GM21529 (cell line): ENCODE measurements around the gene RUNX1.

Experiments
- ATAC-seq: cut with Tn5 transposase; IDR thresholded peaks from one replicate; pipeline ENCODE4 v1.9.1; 2021; ENCODE audit not compliant: unreplicated experiment

RUNX1 gene

DNA sequence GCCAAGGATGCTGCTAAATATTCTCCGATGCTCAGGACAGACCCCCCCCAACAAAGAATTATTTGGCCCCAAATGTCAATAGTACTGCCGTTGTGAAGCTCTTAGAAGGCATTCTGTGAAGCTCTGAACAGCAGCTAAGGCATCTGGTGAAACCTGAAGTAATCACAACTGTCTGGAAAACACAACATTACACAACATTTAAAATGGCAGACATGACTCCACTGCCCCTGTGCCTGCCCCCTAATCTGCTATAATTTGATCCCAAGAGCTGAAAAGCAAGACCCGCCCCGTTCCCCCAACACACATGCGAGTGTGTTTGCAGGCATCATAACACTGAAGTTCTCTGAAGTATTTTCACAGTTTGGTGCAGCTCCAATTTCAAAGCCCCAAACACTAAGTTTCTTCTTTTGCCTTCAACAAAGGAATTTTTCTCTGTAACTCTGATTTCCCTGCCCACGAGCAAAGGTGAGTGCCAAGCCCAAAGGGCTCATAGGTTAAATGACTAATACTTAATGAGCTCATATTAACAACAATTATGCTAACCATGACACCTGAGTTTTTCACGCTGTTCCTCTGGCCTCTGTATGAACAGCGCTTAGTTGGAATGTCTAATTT, 251.1 kb downstream of the RUNX1 start:
- ATAC-seq, result no peak

DNA sequence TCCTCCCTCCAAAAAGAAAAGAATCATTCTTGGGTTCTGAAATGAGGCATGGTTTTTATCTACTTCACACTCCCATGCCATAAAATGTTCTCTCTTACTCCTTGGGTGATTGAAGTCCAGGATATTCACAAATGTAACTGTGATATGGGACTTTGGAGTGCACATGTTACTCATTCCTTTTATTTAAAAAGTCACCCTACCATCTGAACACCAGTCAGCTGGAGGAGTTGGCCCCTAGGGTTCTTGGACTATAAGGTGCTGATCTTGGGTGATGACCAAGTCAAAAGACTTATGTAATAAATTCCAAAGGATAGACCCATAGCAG, 251.9 kb downstream of the RUNX1 start:
- ATAC-seq, result no peak

DNA sequence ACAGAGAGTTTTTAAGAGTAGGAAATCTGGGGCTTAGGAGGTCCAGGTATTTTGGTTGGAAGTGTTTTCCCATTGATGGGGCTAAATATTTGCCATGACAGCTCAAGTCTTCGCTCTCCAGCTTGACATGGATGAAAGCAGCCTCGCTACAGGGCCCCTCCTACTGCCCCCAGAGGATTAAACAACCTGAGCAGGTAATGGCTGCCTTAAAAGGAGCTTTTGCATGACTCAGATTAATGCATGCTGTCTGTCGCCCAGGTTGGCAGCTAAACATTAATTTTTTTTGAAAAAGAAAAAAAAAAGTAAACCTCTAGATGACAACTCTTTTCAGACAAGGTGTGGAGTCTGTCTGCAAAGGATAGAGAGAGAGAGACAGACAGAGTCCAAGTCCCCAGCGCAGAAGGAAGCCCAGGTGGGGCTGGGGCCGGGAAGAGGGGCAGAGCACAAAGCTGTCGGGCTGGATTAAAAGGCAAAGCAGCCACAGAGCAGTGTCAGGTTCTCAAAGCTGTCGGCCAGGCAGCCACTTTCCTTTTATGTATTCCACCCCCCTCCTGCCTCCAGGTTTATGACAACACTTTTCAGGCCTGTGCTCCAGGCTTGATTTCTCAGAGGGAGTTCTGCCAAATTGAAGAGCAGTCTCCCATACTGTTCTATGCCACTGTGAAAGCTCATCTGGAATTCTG, 252.4 kb downstream of the RUNX1 start:
- ATAC-seq, result no peak

DNA sequence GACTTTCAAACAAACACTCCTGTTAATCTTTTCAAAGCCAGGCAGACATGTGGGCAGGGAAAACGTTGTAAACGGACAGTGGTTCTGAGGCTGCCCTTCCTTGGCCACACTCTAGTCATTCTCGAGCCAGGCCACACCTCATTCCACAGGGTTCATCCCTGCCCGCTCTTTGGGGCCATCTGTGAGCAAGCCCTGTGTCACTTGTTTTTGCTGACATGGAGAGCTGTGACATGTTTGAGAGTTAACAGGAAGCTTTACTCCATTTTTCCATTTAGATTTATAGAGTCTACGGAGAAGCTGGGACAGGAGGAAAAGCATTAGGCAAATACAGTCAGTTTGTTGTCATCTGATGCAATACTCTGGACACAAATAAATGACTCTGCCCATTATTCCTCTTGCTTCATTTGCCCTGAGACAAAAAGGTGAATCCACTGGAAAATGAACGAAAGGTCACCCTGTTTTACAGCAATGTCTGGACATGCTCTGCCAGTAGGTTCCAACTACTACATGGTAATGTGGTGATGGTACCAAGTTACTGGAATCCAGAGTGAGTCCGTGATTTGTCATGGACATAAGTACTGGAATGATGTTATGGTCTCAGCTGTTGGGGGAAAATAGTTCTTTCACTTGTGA, 253.4 kb downstream of the RUNX1 start:
- no peak for ATAC-seq

DNA sequence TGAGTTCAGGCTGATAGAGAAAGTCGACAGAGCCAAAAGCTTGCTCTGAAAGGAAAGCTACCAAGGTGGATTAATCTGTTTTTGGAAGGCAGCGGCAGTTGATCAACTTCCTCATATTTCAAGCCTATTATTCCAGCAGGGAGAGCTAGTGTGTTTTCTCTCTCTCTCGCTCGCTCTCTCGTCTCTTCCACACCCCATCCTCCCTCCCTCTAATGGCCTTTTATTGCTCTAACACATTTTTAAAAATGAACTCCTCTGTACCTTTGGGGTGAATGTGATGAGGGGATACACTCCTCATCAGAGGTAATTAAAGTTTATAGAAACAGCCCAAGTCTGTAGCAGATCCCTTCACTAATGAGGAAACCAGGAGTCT, 253.9 kb downstream of the RUNX1 start:
- no peak for ATAC-seq

DNA sequence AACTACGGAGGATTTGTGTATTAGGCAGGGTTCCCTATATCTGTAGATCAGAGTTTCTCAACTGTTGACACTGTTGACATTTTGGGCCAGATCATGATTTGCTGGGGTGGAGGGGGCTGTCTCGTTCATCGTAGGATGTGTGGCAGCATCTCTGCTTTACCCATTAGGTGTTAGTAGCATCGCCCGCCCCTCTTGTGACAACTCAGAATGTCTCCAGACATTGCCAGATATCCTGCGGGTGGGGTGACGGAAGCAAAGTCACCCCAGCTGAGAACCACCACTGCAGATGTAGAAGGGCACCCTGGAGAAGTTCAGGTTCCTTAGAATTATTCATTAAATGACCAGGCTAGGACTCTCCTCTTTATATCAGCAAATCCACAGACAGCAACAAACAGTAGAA, 254.4 kb downstream of the RUNX1 start:
- no peak for ATAC-seq

DNA sequence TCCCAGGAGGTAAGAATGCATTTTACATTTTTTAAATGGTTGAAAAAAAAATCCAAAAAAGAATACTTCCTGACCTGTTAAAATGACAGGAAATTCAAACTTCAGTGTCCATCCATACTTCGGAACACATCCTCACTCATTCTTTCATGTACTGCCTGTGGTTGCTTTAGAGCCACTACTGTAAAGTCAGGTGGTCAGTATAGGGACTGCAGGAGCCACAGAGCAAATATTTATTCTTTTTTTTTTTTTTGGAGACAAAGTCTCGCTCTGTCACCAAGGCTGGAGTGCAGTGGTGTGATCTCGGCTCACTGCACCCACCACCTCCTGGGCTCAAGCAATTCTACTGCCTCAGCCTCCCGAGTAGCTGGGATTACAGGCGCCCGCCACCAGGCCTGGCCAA, 255.6 kb downstream of the RUNX1 start:
- ATAC-seq, result no peak

DNA sequence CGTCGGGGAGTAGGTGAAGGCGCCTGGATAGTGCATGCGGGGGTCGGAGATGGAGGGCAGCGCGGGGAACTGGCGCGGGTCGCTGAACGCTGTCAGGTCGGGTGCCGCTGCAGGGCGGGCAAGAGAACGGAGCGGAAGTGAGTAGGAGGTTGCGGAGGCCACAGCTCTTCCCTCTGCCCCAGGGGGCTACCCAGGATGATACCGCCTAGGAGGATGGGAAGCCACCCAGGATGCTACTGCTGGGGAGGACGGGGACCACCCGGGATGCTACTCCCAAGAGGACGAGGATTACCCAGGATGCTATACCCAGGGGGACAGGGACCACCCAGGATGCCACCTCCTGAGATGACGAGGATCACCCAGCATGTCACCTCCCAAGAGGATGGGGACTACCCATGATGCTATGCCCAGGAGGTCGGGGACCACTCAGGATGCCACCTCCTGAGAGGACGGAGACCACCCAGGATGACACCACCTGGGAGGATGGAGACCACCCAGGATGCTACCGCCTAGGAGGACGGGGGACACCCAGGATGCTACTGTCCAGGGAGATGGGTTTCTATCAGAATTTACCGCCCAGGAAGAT, 256.5 kb downstream of the RUNX1 start:
- no peak for ATAC-seq

DNA sequence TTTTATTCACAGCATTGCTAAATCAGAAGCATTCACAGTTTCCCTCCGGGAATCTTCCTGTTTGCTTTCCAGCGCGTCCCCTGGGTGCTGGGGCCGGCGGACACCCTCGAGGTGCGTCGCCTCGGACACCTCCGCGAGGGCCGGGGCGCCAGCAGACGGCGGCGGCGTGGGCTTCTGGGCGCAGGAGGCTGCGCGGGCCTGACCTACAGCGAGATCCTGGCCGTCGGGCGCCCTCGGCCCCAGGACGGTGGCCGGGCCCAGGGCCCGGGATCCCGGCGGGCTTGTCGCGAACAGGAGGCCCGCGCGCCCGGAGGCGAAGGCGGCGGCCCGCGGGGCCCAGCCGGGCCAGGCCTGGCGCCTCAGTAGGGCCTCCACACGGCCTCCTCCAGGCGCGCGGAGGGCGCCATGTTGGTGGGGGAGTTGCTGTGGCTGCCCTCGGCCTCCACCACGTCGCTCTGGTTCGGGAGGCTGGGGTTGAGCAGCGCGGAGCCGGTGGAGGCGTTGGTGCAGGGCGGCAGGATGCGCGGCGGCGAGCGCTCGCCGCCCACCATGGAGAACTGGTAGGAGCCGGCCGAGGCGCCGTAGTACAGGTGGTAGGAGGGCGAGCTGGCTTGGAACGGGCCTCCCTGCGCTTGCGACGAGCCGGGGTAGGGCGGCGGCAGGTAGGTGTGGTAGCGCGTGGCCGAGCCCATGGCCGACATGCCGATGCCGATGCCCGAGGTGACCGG, 257.2 kb downstream of the RUNX1 start:
- ATAC-seq, result no peak

DNA sequence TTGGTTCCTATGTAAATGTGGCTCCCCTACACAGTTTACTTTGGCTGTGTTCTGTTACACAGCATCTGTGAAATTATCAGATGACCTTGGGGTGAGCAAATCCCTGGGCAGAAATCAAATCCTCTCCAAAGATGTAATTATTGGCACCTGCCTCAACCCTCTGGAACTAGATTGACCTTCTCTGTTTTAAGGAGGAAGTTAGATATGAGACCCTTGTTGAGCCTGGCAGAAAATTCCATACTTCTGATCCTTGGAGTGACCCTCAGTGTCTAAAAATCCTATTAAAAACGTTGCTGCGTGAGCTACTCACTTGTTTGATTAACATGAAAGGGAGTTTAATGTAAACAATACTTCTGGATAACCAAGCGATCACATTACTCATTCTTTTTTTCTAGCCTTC, 258.3 kb downstream of the RUNX1 start:
- no peak for ATAC-seq

DNA sequence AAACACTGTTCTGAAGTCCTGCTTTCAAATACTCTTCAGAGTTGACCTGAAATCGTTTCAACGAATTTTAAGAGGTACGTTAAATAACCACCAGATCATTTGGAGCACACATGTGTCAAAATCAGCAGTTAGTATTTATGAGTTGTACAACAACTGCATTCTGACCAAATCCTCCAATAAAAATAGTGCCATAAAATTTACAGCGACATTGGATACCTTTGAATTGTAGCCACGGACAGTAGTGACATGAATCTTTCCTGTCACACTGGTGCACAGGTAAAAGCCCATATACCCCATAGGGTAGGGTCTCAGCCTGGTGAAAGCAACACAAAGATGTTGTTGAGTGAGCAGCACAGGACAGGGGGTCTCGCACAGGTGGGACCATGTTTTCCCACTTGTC, 258.8 kb downstream of the RUNX1 start:
- no peak for ATAC-seq

DNA sequence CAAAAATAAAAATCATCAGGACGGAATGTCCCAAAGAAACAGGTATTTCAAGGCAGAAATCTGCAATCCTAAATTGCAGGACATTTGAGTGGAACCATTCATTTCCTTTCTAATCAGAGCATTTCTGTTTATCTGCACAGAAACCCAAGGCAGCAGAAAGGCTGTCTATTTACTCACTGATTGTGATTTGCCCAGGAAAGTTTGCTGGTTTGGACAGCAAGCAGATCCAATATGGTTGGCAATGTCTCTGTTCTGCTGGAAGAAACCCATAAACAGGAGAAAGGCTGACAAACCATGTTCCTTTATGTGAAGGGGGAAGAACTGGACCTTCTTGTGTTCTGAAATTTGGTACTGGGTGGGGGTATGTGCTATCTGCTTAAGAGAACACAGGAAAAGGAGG, 260.2 kb downstream of the RUNX1 start:
- ATAC-seq, result no peak

DNA sequence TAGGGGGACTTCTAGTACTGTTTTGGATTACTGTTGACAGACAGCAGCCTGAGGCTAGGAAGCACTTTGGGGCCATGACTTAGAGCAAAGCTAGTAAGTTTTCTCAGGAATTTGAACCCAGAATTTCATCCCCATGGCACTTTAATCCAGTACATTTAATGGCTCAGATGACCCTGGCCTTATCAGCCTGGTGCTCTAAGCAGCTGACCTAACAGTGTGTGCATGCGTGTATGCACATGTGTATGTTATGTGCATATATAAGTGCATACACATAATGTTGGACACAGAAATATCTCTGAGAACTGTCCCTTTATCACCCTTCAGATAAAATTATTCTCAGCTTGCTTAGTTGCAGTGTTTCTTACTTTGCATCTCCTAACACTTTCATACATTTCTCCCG, 265.3 kb downstream of the RUNX1 start:
- no peak for ATAC-seq

DNA sequence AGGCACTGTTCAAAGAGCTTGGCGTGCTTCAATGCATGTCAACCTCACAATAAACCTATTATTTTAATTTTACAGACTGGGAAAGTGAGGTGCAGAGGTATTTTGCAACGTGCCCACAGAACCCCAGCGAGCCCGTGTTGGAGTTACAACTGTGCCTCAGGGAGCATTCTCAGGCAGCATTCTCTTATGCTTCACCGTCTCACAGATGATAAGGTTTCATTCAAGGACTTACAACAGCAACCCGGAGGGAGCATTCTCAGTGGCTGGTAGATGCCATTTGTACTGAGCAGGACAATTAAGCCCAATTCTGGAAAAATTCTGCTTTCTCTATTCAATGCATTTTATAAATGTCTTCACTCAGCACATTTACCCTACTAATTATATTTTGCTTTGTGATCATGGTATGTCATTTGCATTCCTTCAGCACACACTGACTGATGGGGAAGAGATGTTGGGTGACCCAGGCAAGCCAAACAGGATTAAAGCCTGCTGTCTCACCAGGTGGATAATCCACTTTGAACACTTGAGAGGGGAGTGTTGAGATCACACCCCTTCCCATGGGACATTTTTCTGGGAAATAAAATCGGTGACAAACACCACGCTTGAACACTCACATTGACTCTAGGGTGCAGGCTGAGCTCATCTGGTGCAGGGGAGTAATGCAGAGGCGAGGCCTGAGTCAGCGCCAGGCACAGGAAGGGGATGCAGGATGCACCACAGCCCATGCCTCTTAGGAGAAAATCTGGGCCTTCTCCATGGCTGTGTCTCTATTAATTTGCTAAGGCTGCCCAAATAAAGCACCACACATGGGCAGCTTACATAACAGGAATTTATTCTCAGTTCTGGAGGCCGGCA, 266.4 kb downstream of the RUNX1 start:
- ATAC-seq, result no peak

DNA sequence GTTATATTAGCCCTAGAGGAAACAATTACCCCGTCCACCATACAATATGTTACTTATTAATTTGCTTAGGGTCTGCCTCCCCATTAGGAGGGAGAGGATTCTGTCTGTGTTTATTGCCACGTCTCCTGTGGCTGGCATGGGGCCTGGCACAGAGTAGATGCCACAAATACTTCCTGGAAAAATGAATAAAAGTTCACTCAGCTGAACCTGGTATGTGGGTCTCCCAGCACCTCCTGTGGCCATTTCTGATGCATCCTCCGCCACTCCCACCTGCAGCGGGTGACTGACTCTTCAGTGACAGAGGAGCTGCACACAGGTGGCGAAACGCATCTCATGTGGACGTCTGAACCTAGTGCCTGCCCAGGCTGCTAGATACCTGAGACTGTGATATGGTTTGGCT, 267.6 kb downstream of the RUNX1 start:
- ATAC-seq, result no peak

DNA sequence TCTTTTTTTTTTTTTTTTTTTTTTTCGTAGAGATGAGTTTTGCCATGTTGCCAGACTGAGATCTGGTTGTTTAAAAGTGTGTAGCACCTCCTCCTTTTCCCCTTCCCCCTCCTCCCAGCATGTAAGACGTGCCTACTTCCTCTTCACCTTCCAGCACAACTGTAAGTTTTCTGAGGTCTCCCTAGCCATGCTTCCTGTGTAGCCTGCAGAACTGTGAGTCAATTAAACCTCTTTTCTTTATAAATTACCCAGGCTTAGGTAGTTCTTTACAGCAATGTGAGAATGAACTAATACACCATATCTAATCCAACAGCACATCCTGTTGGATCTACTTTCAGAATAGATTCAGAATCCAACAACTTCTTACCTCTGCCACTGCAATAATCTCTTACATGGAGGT, 269.2 kb downstream of the RUNX1 start:
- no peak for ATAC-seq

DNA sequence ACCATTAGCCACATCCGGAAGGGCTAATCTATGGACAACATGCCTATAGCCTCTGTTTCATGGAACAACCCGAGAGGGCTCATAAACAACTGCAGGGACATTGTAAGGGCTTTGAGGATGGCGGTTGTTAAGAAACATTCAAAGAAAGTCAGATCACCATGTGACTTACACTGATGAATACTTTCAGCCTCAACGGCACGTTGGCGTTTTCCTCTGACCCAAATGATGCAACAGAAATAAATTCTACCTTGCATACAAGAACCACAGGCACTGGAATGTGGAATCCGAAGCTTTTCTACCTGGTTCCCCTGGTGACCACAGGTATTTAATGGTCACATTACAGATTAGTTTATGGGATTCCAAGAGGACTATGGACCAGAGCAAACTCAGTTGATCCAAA, 273.3 kb downstream of the RUNX1 start:
- no peak for ATAC-seq

DNA sequence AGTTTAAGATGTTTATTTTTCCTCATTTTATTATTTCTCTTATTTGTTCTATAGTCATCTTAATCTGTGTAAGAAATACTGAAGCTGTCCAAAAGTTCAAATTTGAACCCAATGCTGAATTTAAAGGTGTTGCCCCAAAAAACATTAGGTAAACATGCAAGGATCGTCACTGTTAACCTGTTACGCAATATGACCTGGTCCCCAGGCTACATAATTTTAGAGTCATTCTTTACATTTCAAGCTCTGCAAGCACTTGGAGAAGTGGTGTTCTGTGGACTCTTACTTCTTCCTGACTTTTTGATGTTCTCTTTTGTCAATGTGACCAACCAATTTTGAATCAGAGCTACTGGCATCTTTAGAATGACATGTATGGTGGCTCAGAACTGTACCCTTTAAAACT, 274.4 kb downstream of the RUNX1 start:
- no peak for ATAC-seq

DNA sequence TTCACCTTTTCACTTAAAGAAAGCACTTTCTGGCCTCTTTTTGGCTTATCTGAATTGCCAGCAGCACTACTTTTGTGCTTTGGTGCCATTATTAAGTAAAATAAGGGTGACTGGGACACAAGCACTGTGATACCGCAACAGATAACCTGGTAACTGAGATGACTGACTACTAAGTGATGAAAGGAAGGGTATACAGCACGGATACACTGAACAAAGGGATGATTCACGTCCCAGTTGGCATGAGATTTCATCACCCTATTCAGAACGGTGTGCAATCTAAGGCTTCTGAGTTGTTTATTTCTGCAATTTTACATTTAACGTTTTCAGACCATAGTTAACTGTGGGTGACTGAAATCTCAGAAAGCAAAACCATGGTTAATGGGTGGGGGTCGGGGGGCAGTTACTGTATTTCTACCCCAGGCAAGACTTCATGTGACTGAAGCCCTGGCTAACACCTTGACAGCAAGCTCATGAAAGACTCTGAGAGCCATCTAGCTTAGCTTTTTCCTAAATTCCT, 277.5 kb downstream of the RUNX1 start:
- ATAC-seq, result no peak

DNA sequence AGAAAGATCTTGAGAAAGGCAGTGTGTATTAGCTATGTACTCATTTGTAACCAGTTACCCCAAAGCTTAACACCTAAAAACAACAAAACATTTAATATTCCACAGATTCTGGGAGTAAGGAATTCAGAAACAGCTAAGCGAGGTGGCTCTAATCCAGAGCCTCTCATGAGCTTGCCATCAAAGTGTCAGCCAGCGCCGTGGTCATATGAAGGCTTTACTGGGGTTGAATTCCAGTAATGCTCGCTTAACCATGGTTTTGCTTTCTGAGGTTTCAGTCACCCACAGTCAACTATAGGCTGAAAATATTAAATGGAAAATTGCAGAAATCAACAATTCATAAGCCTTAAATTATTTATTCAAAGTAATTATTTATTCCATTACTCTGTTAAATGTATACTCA, 278.5 kb downstream of the RUNX1 start:
- no peak for ATAC-seq

DNA sequence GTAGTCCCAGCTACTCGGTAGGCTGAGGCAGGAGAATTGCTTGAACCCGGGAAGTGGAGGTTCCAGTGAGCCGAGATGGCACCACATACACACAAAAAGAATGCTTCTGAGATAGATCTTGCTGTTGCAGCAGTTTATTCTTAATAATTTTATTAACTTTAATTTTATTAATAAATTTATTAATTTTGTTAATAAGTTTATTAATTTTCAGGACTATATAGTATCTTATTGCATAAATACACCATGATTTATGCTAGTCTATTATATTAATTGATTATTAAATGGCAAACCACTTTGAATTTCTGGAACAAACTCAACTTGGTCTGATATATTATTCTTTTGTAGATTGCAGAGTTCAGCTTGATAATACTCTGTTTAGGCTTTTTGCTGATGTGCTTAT, 280.8 kb downstream of the RUNX1 start:
- no peak for ATAC-seq
